K562 (cell line): ENCODE data around the gene MYO15B. TPM values are rescaled to one million over a fixed set of nuclear protein-coding genes. Genes with fewer than 3 reads are reported as not detected.
A peak's percentile ranks its signal among the peaks of the same experiment; 100 is the strongest.

ENCODE experiments used
- ATAC-seq: fragments of 200-7000 bp; cut with Tn5 transposase; 3 replicates; pipeline ENCODE4 v1.9.1; 2020; ENCODE audit warnings: moderate library complexity
- BruUV-seq: library from RNA; stranded (reverse); fragments of 400-500 nt; replicated peaks from 2 replicates; lab custom pipeline; 2021; lab: Mats Ljungman, UMichigan
- CTCF ChIA-PET: fragments of 300-600 bp; formaldehyde crosslinking; extraction: SDS; loops from one replicate; lab custom pipeline; 2021; ENCODE audit warnings: low intra/inter-chr PET ratio; lab: Yijun Ruan, JAX
- POLR2A ChIA-PET: fragments of 300-600, 350-650 bp; sonication (Branson Sonifier 250); formaldehyde crosslinking; extraction: SDS; loops from one replicate; lab custom pipeline; 2021; ENCODE audit warnings: antibody characterized with exemption, inconsistent platforms; lab: Yijun Ruan, JAX
- DNase-seq, 4 experiments: peaks; one replicate each; pipeline versions ENCODE4 v3.0.0 to v3.0.0-alpha.2; 2011 to 2018; ENCODE audit warnings: low spot score in 3 of 4, mixed read lengths in 3 of 4; ENCODE audit errors: extremely low read depth in 1 of 4
- FAIRE-seq: peaks from 2 replicates; lab custom pipeline; 2011; peaks lifted over from hg19 to GRCh38; lab: Jason Lieb, UNC
- H2AFZ ChIP-seq: 2 replicates; pipeline ENCODE4 v1.6.0; 2011; ENCODE audit warnings: low read depth, low read length, control low read depth, inconsistent platforms
- H3K27ac ChIP-seq: fragments of 200-600 bp; 3 replicates; pipeline ENCODE4 v1.8.0; 2011; ENCODE audit warnings: low read depth, mild to moderate bottlenecking, control low read depth, inconsistent platforms, low read length, moderate library complexity, mixed read lengths; ENCODE audit errors: extremely low read depth
- H3K27me3 ChIP-seq, 2 experiments: fragments of 300-600 bp in 1 of 2; 2 replicates in 1 of 2; 3 replicates in 1 of 2; pipeline versions ENCODE4 v1.6.0 to v1.8.0; 2011; ENCODE audit warnings: inconsistent platforms in 2 of 2, low read length in 2 of 2, mild to moderate bottlenecking in 1 of 2, mixed read lengths in 1 of 2, moderate library complexity in 1 of 2; ENCODE audit not compliant: control insufficient read depth in 2 of 2, insufficient read depth in 2 of 2
- H3K36me3 ChIP-seq: fragments of 300-600 bp; 3 replicates; pipeline ENCODE4 v1.8.0; 2011; ENCODE audit warnings: mild to moderate bottlenecking, low read length, inconsistent platforms; ENCODE audit not compliant: control insufficient read depth, insufficient read depth
- H3K4me1 ChIP-seq, 2 experiments: fragments of 200-600 bp in 1 of 2; replicated peaks in 1 of 2; 2 replicates in 1 of 2; 3 replicates in 1 of 2; pipeline versions ENCODE4 v1.5.1 to v1.8.0; 2011; ENCODE audit warnings: inconsistent platforms in 2 of 2, low read length in 2 of 2, mild to moderate bottlenecking in 1 of 2, mixed read lengths in 1 of 2, moderate library complexity in 1 of 2; ENCODE audit not compliant: control insufficient read depth in 2 of 2, insufficient read depth in 2 of 2
- H3K4me2 ChIP-seq: 2 replicates; pipeline ENCODE4 v1.6.1; 2011; ENCODE audit warnings: low read length, control low read depth, inconsistent platforms, mixed read lengths; ENCODE audit not compliant: insufficient read depth
- H3K4me3 ChIP-seq: fragments of 200-600 bp; sonication (generic), shearing (Covaris generic); 2 replicates; pipeline ENCODE4 v1.5.1; 2016; ENCODE audit warnings: control low read depth, inconsistent platforms
- H3K79me2 ChIP-seq: fragments of 200-600 bp; 3 replicates; pipeline ENCODE4 v1.8.0; 2011; ENCODE audit warnings: low read length, inconsistent platforms; ENCODE audit not compliant: control insufficient read depth, insufficient read depth
- H3K9ac ChIP-seq, 2 experiments: 2 replicates each; pipeline versions ENCODE4 v1.6.0 to v1.6.1; 2011; ENCODE audit warnings: low read depth in 2 of 2, low read length in 2 of 2, control low read depth in 1 of 2, inconsistent platforms in 1 of 2, mild to moderate bottlenecking in 1 of 2, mixed read lengths in 1 of 2; ENCODE audit not compliant: insufficient read depth in 1 of 2
- H3K9me1 ChIP-seq: one replicate; pipeline ENCODE4 v1.6.0; 2011; ENCODE audit warnings: inconsistent platforms, mild to moderate bottlenecking, low read length, moderate library complexity; ENCODE audit not compliant: control insufficient read depth, insufficient read depth
- H3K9me3 ChIP-seq: replicated peaks from 2 replicates; pipeline ENCODE4 v1.5.1; 2011; ENCODE audit warnings: low read depth, low read length, inconsistent platforms; ENCODE audit not compliant: control insufficient read depth, insufficient read depth
- H4K20me1 ChIP-seq: replicated peaks from 2 replicates; pipeline ENCODE4 v1.6.1; 2011; ENCODE audit warnings: low read length, inconsistent platforms, mixed read lengths; ENCODE audit not compliant: control insufficient read depth, insufficient read depth
- CREB1 ChIP-seq, 2 experiments: sonication (generic) in 1 of 2; formaldehyde crosslinking in 1 of 2; IDR thresholded peaks; 2 replicates each; pipeline versions ENCODE4 v1.6.1 to v1.8.0; 2012 to 2022; ENCODE audit warnings: inconsistent platforms in 1 of 2, mild to moderate bottlenecking in 1 of 2, missing genetic modification reagents in 1 of 2, moderate library complexity in 1 of 2
- HNRNPK ChIP-seq: fragments of 200-400 bp; formaldehyde crosslinking; IDR thresholded peaks from one replicate; pipeline ENCODE4 v1.6.1; 2018; ENCODE audit warnings: mild to moderate bottlenecking, low read depth, low read length; ENCODE audit not compliant: poor library complexity, severe bottlenecking
- IFI16 ChIP-seq: fragments of 250-450 bp; sonication (Bioruptor Pico); IDR thresholded peaks from 2 replicates; pipeline ENCODE4 v2.1.2; 2022; ENCODE audit warnings: mild to moderate bottlenecking, inconsistent platforms
- LCOR ChIP-seq: sonication (generic); formaldehyde crosslinking; IDR thresholded peaks from 2 replicates; pipeline ENCODE4 v1.8.0; 2022; ENCODE audit warnings: mild to moderate bottlenecking, missing genetic modification reagents
- NEUROD1 ChIP-seq: fragments of 150-350 bp; IDR thresholded peaks from 2 replicates; pipeline ENCODE4 v1.6.1; 2014; ENCODE audit warnings: borderline replicate concordance, low read length, low read depth; ENCODE audit not compliant: partially characterized antibody
- POLR2H ChIP-seq: IDR thresholded peaks from 2 replicates; pipeline ENCODE4 v1.6.1; 2016; ENCODE audit warnings: missing genetic modification characterization, low read depth, mild to moderate bottlenecking, control low read depth, missing compliant biosample characterization, moderate library complexity
- POU5F1 ChIP-seq: fragments of 150-350 bp; IDR thresholded peaks from 2 replicates; pipeline ENCODE4 v1.6.1; 2014; ENCODE audit warnings: borderline replicate concordance, low read length, low read depth, mild to moderate bottlenecking; ENCODE audit not compliant: partially characterized antibody
- RBM14 ChIP-seq: fragments of 200-400 bp; formaldehyde crosslinking; IDR thresholded peaks from 2 replicates; pipeline ENCODE4 v1.6.1; 2018; ENCODE audit warnings: low read depth, mild to moderate bottlenecking, low read length, moderate library complexity, borderline replicate concordance; ENCODE audit not compliant: insufficient read depth
- SP1 ChIP-seq: sonication (generic); formaldehyde crosslinking; IDR thresholded peaks from 2 replicates; pipeline ENCODE4 v1.8.1; 2022; ENCODE audit warnings: mild to moderate bottlenecking, missing genetic modification reagents
- SREBF2 ChIP-seq: sonication (generic); formaldehyde crosslinking; IDR thresholded peaks from 2 replicates; pipeline ENCODE4 v1.4.0; 2020; ENCODE audit warnings: mild to moderate bottlenecking, missing genetic modification reagents
- ZC3H11A ChIP-seq: IDR thresholded peaks from 2 replicates; pipeline ENCODE4 v1.6.1; 2012; ENCODE audit warnings: low read depth, low read length, improper control_type of control experiment
- ZNF263 ChIP-seq: sonication (generic); formaldehyde crosslinking; IDR thresholded peaks from 2 replicates; pipeline ENCODE4 v1.8.0; 2022; ENCODE audit warnings: mild to moderate bottlenecking, missing genetic modification reagents, borderline replicate concordance
- ZNF444 ChIP-seq: fragments of 250-450 bp; sonication (Bioruptor Pico); IDR thresholded peaks from 2 replicates; pipeline ENCODE4 v1.4.0; 2020; ENCODE audit warnings: mild to moderate bottlenecking, moderate library complexity
- WGBS: fragments of 100-300 bp; shearing (Covaris generic); methylation state at CpG from one replicate; pipeline ENCODE4 v1.1.6; 2016; ENCODE audit warnings: low coverage, mixed read lengths; ENCODE audit not compliant: insufficient coverage; ENCODE audit errors: missing lambda C conversion rate; 5-methylcytosine and 5-hydroxymethylcytosine counted together
- in situ Hi-C: fragments of 300-500 bp; cut with MboI; formaldehyde crosslinking; loops from 4 replicates; pipeline ENCODE4 v1.15.0; 2018; ENCODE audit warnings: inconsistent platforms, mixed read lengths
- intact Hi-C: fragments of 100-400 bp; cut with micrococcal nuclease; formaldehyde crosslinking; loops from 2 replicates; pipeline ENCODE4 v1.14.2; 2022
- polyA plus RNA-seq, 8 experiments: library from polyadenylated mRNA; depleted of rRNA in 4 of 8; stranded (reverse) in 5 of 8; unstranded in 3 of 8; fragments of >200 nt; fragmentation: Nextera tagmentation in 2 of 8; fragmentation: Illumina TruSeq in 1 of 8; extraction: Ambion mirVana in 2 of 8; extraction: Trizol in 1 of 8; gene quantifications; 2 replicates each; pipeline versions ENCODE4 v1.2.1 to v1.2.3, GENCODE V29; 2011 to 2014; ENCODE audit warnings: inconsistent platforms in 1 of 8, missing spikeins in 1 of 8
- total RNA-seq, 7 experiments: library from RNA; depleted of rRNA in 6 of 7; stranded (reverse); fragments of >200 nt in 6 of 7; fragmentation: Illumina TruSeq in 2 of 7; extraction: Trizol in 2 of 7; gene quantifications; 2 replicates each; pipeline versions ENCODE4 v1.2.1 to v1.2.3, GENCODE V29; 2011 to 2021; ENCODE audit warnings: low replicate concordance in 1 of 7
- TF ChIP-seq, protein P1 (sequence below): sonication (generic); formaldehyde crosslinking; IDR thresholded peaks from 2 replicates; pipeline ENCODE4 v1.5.0; 2020; ENCODE audit warnings: missing genetic modification reagents
- TF ChIP-seq, protein P2 (sequence below): fragments of 250-450 bp; sonication (Bioruptor Pico); IDR thresholded peaks from 2 replicates; pipeline ENCODE4 v1.8.0; 2022; ENCODE audit warnings: moderate library complexity, mild to moderate bottlenecking, inconsistent platforms
- TF ChIP-seq, protein P3 (sequence below), 2 experiments: fragments of 250-450 bp in 1 of 2; fragments of 450-650 bp in 1 of 2; sonication (Bioruptor Pico) in 1 of 2; IDR thresholded peaks; 2 replicates each; pipeline versions ENCODE4 v1.6.1 to v1.8.0; 2016 to 2021; ENCODE audit warnings: mild to moderate bottlenecking in 2 of 2, moderate library complexity in 2 of 2, missing compliant biosample characterization in 1 of 2, missing genetic modification characterization in 1 of 2
- TF ChIP-seq, protein P4 (sequence below): IDR thresholded peaks from 2 replicates; pipeline ENCODE4 v1.6.1; 2016; ENCODE audit warnings: missing genetic modification characterization, missing compliant biosample characterization
- TF ChIP-seq, protein P5 (sequence below): fragments of 250-450 bp; sonication (Bioruptor Pico); IDR thresholded peaks from 2 replicates; pipeline ENCODE4 v1.8.0; 2021; ENCODE audit warnings: moderate library complexity, mild to moderate bottlenecking, inconsistent platforms

MYO15B gene
- total and polyA plus RNA-seq, 9 of the 15 experiments (the other 6 are each of a cell fraction or from before 2014, with no cell fraction given) = 0.05 to 3.1 (median 0.83) TPM; not detected in 2

DNA sequence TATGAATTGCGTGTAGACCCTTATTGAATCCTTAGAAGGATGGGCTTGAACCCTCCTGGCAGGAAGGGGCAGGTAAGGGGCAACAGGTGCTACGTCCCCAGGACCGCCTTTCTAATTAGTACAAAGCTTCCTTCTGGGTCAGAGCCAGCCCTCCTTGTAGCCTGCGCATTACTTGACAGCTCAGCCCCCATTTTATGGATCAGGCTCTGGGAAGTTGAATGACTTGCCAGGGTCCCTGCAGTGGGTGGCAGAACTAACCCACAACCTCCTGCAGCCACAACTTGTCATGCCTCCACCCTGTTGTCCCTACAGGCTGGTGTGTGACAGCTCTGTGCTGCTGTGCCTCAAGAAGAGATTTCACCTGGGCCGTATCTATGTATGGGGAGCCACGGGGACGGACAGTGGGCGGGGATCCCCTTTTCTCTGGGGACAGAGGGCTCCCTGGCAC lies 2.7 kb downstream of the MYO15B start:
- ChIA-PET CTCF (no interaction called here), POLR2A (interaction anchor here (0.7 to 1.1 kb wide), 4 partner anchors 11 to 163 kb away, joined by 3 to 6 read pairs (median 3); no protein-coding TSS in a partner anchor)
- FAIRE-seq (no peak), ATAC-seq (no peak), DNase-seq (no peak)
- H3K9me3 ChIP-seq = no peaks in the 10 kb centered on the region
- no peaks in the 10 kb centered on the region for H4K20me1 ChIP-seq
- H3K27ac ChIP-seq = no peak overlapping the region
- no peak overlapping the region for H2AFZ ChIP-seq
- intact Hi-C loops = no loop called here
- H3K36me3 ChIP-seq = no peaks in the 10 kb centered on the region
- H3K9ac ChIP-seq = 0 out of 4 replicates have a peak overlapping the region, but pooled peaks of 1 of the 2 experiments have one; percentile 38
- H3K79me2 ChIP-seq = no peaks in the 10 kb centered on the region
- peaks cover 6 to 44% of the 10 kb centered on the region in 2 experiments; a peak in 3 of 5 replicates for H3K4me1 ChIP-seq
- H3K27me3 ChIP-seq = peaks cover 0 to 9% of the 10 kb centered on the region in 2 experiments; a peak in 3 of 5 replicates
- no peaks in the 10 kb centered on the region for H3K9me1 ChIP-seq
- 54% methylated on average over 8 of the region's 8 CpGs for WGBS
- TF ChIP-seq HNRNPK (no peak), SREBF2 (CRISPR knock-in tag) (no peak), CREB1 (IDR thresholded peaks at IDR 0.05) (no peak), CREB1 (CRISPR knock-in tag; IDR thresholded peaks at IDR 0.05) (no peak), ZC3H11A (no peak), ZNF444 (CRISPR knock-in tag) (no peak), ZNF263 (CRISPR knock-in tag) (no peak), POLR2H (tag) (no peak), RBM14 (no peak), IFI16 (CRISPR knock-in tag) (no peak), NEUROD1 (no peak), POU5F1 (no peak), SP1 (CRISPR knock-in tag) (no peak), LCOR (CRISPR knock-in tag) (no peak)
- TF ChIP-seq, protein P1, sequence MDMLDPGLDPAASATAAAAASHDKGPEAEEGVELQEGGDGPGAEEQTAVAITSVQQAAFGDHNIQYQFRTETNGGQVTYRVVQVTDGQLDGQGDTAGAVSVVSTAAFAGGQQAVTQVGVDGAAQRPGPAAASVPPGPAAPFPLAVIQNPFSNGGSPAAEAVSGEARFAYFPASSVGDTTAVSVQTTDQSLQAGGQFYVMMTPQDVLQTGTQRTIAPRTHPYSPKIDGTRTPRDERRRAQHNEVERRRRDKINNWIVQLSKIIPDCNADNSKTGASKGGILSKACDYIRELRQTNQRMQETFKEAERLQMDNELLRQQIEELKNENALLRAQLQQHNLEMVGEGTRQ (CRISPR knock-in tag) = no peak
- TF ChIP-seq, protein P2, sequence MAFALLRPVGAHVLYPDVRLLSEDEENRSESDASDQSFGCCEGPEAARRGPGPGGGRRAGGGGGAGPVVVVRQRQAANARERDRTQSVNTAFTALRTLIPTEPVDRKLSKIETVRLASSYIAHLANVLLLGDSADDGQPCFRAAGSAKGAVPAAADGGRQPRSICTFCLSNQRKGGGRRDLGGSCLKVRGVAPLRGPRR (CRISPR knock-in tag) = no peak
- TF ChIP-seq, protein P3, sequence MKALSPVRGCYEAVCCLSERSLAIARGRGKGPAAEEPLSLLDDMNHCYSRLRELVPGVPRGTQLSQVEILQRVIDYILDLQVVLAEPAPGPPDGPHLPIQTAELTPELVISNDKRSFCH (CRISPR knock-in tag; IDR thresholded peaks at IDR 0.05) = no peak
- TF ChIP-seq, protein P3 (tag; IDR thresholded peaks at IDR 0.05) = no peak
- TF ChIP-seq, protein P4, sequence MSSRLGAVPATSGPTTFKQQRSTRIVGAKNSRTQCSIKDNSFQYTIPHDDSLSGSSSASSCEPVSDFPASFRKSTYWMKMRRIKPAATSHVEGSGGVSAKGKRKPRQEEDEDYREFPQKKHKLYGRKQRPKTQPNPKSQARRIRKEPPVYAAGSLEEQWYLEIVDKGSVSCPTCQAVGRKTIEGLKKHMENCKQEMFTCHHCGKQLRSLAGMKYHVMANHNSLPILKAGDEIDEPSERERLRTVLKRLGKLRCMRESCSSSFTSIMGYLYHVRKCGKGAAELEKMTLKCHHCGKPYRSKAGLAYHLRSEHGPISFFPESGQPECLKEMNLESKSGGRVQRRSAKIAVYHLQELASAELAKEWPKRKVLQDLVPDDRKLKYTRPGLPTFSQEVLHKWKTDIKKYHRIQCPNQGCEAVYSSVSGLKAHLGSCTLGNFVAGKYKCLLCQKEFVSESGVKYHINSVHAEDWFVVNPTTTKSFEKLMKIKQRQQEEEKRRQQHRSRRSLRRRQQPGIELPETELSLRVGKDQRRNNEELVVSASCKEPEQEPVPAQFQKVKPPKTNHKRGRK (tag) = no peak
- TF ChIP-seq, protein P5, sequence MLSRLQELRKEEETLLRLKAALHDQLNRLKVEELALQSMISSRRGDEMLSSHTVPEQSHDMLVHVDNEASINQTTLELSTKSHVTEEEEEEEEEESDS (CRISPR knock-in tag) = no peak
- H3K4me3 ChIP-seq = no peak overlapping the region
- no TSS peak for BruUV-seq
- in situ Hi-C loops = no loop called here
- H3K4me2 ChIP-seq = no peak overlapping the region
